BJ (cell line): ENCODE data around the gene THOC2. TPM values are rescaled to one million over a fixed set of nuclear protein-coding genes. Genes with fewer than 3 reads are reported as not detected.

Experiments used
- CTCF ChIA-PET: fragments of 350-600 bp; formaldehyde crosslinking; extraction: SDS; loops from one replicate; lab custom pipeline; 2021; ENCODE audit warnings: antibody characterized with exemption, inconsistent platforms; lab: Yijun Ruan, JAX
- POLR2A ChIA-PET: fragments of 300-600 bp; sonication (Branson Sonifier 250); formaldehyde crosslinking; extraction: SDS; loops from one replicate; lab custom pipeline; 2021; ENCODE audit warnings: antibody characterized with exemption; lab: Charles Lee
- DNase-seq: peaks from one replicate; pipeline ENCODE4 v3.0.0-alpha.2; 2011; ENCODE audit warnings: low read depth
- H3K27me3 ChIP-seq: 2 replicates; pipeline ENCODE4 v1.6.0; 2011; ENCODE audit warnings: low read length; ENCODE audit not compliant: control insufficient read depth, insufficient read depth
- H3K36me3 ChIP-seq: 2 replicates; pipeline ENCODE4 v1.5.1; 2011; ENCODE audit warnings: low read length; ENCODE audit not compliant: control insufficient read depth, insufficient read depth
- H3K4me3 ChIP-seq: 2 replicates; pipeline ENCODE4 v1.5.1; 2011; ENCODE audit warnings: low read depth, mild to moderate bottlenecking, control low read depth, low read length
- polyA plus RNA-seq: library from polyadenylated mRNA; depleted of rRNA; stranded (reverse); fragments of >200 nt; gene quantifications from 2 replicates; pipeline ENCODE4 v1.2.3, GENCODE V29; 2011
- TF ChIP-seq, protein P1 (sequence below): IDR thresholded peaks from 2 replicates; pipeline ENCODE4 v1.5.1; 2011; ENCODE audit warnings: low read depth, mild to moderate bottlenecking, control low read depth, inconsistent platforms, low read length, moderate library complexity; ENCODE audit not compliant: insufficient read depth

Gene THOC2
- polyA plus RNA-seq, 1 experiment = 23.8 TPM

DNA sequence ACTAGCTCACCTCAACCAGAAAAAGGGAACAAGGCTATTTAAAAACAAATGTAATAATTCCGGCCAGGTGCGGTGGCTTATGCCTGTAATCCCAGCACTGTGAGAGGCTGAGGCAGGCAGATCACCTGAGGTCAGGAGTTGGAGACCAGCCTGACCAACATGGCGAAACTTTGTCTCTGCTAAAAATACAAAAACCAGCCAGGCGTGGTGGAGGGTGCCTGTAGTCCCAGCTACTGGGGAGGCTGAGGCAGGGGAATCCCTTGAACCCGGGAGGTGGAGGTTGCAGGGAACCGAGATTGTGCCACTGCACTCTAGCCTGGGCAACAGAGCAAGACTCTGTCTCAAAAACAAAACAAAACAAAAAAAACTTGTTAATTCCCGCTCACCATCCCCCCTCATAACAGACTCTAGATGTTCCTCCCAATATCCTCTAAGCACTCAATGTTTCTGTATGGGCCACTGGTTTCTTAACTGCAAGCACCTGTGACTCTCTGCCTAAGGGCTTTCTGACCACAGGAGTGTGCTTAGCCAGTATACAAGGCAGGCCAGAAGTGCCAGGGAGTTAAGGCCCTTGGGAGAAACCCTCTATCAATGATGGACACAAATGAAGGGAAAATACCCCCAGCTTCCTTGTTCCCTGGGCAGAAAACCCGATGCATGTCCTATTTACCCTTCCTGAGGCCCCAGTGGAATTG, 21.0 kb upstream of the THOC2 start:
- DNase-seq = no peak
- ChIA-PET CTCF (no interaction called here), POLR2A (no interaction called here)
- H3K27me3 ChIP-seq = no peaks in the 10 kb centered on the region
- H3K4me3 ChIP-seq = no peak overlapping the region
- TF ChIP-seq, protein P1, sequence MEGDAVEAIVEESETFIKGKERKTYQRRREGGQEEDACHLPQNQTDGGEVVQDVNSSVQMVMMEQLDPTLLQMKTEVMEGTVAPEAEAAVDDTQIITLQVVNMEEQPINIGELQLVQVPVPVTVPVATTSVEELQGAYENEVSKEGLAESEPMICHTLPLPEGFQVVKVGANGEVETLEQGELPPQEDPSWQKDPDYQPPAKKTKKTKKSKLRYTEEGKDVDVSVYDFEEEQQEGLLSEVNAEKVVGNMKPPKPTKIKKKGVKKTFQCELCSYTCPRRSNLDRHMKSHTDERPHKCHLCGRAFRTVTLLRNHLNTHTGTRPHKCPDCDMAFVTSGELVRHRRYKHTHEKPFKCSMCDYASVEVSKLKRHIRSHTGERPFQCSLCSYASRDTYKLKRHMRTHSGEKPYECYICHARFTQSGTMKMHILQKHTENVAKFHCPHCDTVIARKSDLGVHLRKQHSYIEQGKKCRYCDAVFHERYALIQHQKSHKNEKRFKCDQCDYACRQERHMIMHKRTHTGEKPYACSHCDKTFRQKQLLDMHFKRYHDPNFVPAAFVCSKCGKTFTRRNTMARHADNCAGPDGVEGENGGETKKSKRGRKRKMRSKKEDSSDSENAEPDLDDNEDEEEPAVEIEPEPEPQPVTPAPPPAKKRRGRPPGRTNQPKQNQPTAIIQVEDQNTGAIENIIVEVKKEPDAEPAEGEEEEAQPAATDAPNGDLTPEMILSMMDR = no peak
- H3K36me3 ChIP-seq = no peaks in the 10 kb centered on the region

- no peaks in the 10 kb centered on the region for H3K27me3 ChIP-seq
- DNase-seq = no peak
- ChIA-PET POLR2A (no interaction called here), CTCF (no interaction called here)
- H3K4me3 ChIP-seq = no peak overlapping the region
- TF ChIP-seq, protein P1 = no peak
- H3K36me3 ChIP-seq = no peaks in the 10 kb centered on the region
These were observed 16.8 kb upstream of the THOC2 start for GRCh38 chrX:123749643-123750042.

DNA sequence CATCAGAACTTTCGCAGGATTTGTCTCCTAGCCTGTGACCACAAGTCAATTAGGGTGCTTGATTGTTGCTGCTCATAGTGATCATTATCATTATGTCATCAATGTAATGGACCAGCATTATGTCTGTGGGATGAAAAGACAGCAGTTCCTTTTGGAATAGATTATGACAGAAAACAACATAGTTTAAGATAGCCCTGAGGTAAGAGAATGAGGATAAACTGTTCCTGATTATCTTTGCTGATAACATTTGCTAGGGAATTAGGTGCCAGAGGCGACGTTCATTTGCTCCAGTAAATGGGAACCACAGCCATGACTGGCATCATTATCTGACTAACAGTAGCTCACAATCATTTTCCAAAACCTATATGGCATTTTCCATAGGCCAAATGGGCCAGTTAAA, 12.7 kb upstream of the THOC2 start:
- ChIA-PET POLR2A (no interaction called here), CTCF (no interaction called here)
- Histone ChIP-seq H3K36me3 (no peaks in the 10 kb centered on the region), H3K4me3 (no peak overlapping the region), H3K27me3 (no peaks in the 10 kb centered on the region; the same call in 1 of the 2 replicates)
- DNase-seq = no peak
- TF ChIP-seq, protein P1 = no peak

- no peak for DNase-seq
- ChIA-PET CTCF (no interaction called here), POLR2A (interaction anchor here (0.6 kb wide), 1 partner anchor 10 kb away, joined by 3 read pairs; the partner anchor contains the start of gene THOC2)
- Histone ChIP-seq H3K27me3 (no peaks in the 10 kb centered on the region; the same call in 1 of the 2 replicates), H3K36me3 (no peaks in the 10 kb centered on the region), H3K4me3 (no peak overlapping the region)
- TF ChIP-seq, protein P1 = no peak
These were observed 10.5 kb upstream of the THOC2 start for GRCh38 chrX:123743312-123743711.

- Histone ChIP-seq H3K4me3 (no peak overlapping the region), H3K36me3 (no peaks in the 10 kb centered on the region), H3K27me3 (no peaks in the 10 kb centered on the region; the same call in 1 of the 2 replicates)
- ChIA-PET POLR2A (no interaction called here), CTCF (no interaction called here)
- DNase-seq = no peak
- TF ChIP-seq, protein P1 = no peak
These were observed 9.6 kb upstream of the THOC2 start for GRCh38 chrX:123742440-123742839.
